HG02588 (cell line): ENCODE data around the gene WNT10A.
A peak's percentile ranks its signal among the peaks of the same experiment; 100 is the strongest.

Experiments used
- ATAC-seq: cut with Tn5 transposase; IDR thresholded peaks from one replicate; pipeline ENCODE4 v1.9.1; 2021; ENCODE audit warnings: mild to moderate bottlenecking, moderate library complexity; ENCODE audit not compliant: unreplicated experiment

WNT10A gene

GRCh38 chr2:218876562-218877219 lies 4.0 kb upstream of the WNT10A start:
- no peak for ATAC-seq

GRCh38 chr2:218877331-218877730 lies 3.3 kb upstream of the WNT10A start:
- no peak for ATAC-seq

- ATAC-seq: no peak
Measured at GRCh38 chr2:218877891-218878290, 2.8 kb upstream of the WNT10A start.

- no peak for ATAC-seq
Measured at GRCh38 chr2:218878486-218878885, 2.2 kb upstream of the WNT10A start.

- ATAC-seq: no peak
Measured at GRCh38 chr2:218878926-218879761, 1.5 kb upstream of the WNT10A start.

GRCh38 chr2:218879776-218880101 lies 913 bp upstream of the WNT10A start:
- no peak for ATAC-seq

GRCh38 chr2:218880859-218881594 lies 375 bp downstream of the WNT10A start:
- ATAC-seq: no peak

GRCh38 chr2:218881744-218882460 lies 1.2 kb downstream of the WNT10A start:
- ATAC-seq: no peak

- no peak for ATAC-seq
Measured at GRCh38 chr2:218882461-218882816, 1.8 kb downstream of the WNT10A start.

GRCh38 chr2:218882866-218883366 lies 2.3 kb downstream of the WNT10A start:
- ATAC-seq: no peak

- no peak for ATAC-seq
Measured at GRCh38 chr2:218883491-218884490, 3.1 kb downstream of the WNT10A start.

GRCh38 chr2:218884519-218884918 lies 3.9 kb downstream of the WNT10A start:
- no peak for ATAC-seq

GRCh38 chr2:218885981-218886947 lies 5.6 kb downstream of the WNT10A start:
- peak; percentile 61 for ATAC-seq

- no peak for ATAC-seq
Measured at GRCh38 chr2:218887079-218887478, 6.4 kb downstream of the WNT10A start.

- no peak for ATAC-seq
Measured at GRCh38 chr2:218888341-218888740, 7.7 kb downstream of the WNT10A start.

GRCh38 chr2:218889937-218890336 lies 9.3 kb downstream of the WNT10A start:
- no peak for ATAC-seq

- no peak for ATAC-seq
Measured at GRCh38 chr2:218890369-218890768, 9.7 kb downstream of the WNT10A start.

GRCh38 chr2:218891275-218892135 lies 10.9 kb downstream of the WNT10A start:
- ATAC-seq: no peak
